ENCODE results near the gene GANAB. TPM values are rescaled to one million over a fixed set of nuclear protein-coding genes. Genes with fewer than 3 reads are reported as not detected.

Gene GANAB
- total and polyA plus RNA-seq, 2 experiments from 2014 or later, result 82.3 to 272 TPM

DNA sequence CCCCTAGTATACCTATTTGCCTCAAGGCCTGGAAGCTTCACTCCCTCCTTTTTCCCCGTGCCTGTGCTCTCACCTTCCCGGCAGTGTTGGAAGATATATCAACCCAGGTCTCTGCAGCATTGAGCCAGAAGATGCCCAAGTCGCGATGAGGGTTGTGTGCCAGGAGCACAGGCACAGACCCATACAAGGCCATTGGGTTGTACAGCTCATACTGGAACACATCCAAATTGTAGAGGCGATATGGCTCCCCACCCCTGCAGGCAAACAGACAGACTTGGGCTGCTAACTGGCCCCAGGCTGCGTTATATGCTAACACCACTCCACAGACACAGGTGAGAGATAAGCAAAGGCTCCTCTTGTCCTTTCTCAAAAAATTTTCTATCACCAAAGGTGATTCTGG lies 13.9 kb downstream of the GANAB start:
- Histone ChIP-seq H3F3A (replicated peaks; ENCODE audit: low read depth) (peaks cover 2% of the 10 kb centered on the region; the same call in 1 of the 2 replicates), H3K4me2 (no peak overlapping the region), H2AFZ (no peak overlapping the region), H3K27ac (ENCODE audit: low read depth) (no peak overlapping the region), H3K79me2 (replicated peaks; ENCODE audit: insufficient read depth) (no peaks in the 10 kb centered on the region), H3K27me3 (ENCODE audit: insufficient read depth) (no peaks in the 10 kb centered on the region), H4K20me1 (replicated peaks; ENCODE audit: insufficient read depth) (peaks cover 11% of the 10 kb centered on the region; the same call in 1 of the 2 replicates), H3K9me2 (ENCODE audit: insufficient read depth) (no peaks in the 10 kb centered on the region), H3K36me3 (ENCODE audit: insufficient read depth) (peaks cover 64% of the 10 kb centered on the region), H3K4me1 (ENCODE audit: insufficient read depth) (no peaks in the 10 kb centered on the region), H3K4me3 (no peak overlapping the region)
- no peak for ATAC-seq
- TF ChIP-seq ZNF331 (CRISPR knock-in tag; IDR thresholded peaks at IDR 0.05; ENCODE audit: low read depth) (no peak), EZH2 (IDR thresholded peaks at IDR 0.05; ENCODE audit: low read depth, unreplicated experiment) (no peak), EZH2phosphoT487 (IDR thresholded peaks at IDR 0.05; ENCODE audit: unreplicated experiment) (no peak), JUNB (IDR thresholded peaks at IDR 0.05; ENCODE audit: unreplicated experiment) (no peak), POLR2AphosphoS5 (IDR thresholded peaks at IDR 0.05; ENCODE audit: low read depth) (no peak), CREB1 (CRISPR knock-in tag; IDR thresholded peaks at IDR 0.05; ENCODE audit: low read depth) (no peak), CTCF (conservative IDR thresholded peaks at IDR 0.05; ENCODE audit: low read depth in 2 of 2) (no peak), NANOG (IDR thresholded peaks at IDR 0.05; ENCODE audit: borderline replicate concordance) (no peak), ETS1 (IDR thresholded peaks at IDR 0.05) (no peak), ZNF114 (CRISPR knock-in tag; IDR thresholded peaks at IDR 0.05) (no peak), REST (IDR thresholded peaks at IDR 0.05; ENCODE audit: unreplicated experiment) (no peak)
- Mint-ChIP-seq H3K9me3 (no peaks in the 10 kb centered on the region), H3K4me1 (no peaks in the 10 kb centered on the region; the same call in 2 of the 3 replicates), H3K27me3 (ENCODE audit: insufficient read depth, low read depth, poor library complexity) (peaks cover 6% of the 10 kb centered on the region), H3K4me3 (no peak overlapping the region), H3K27ac (no peak overlapping the region), H3K36me3 (ENCODE audit: low read depth) (peaks cover 90% of the 10 kb centered on the region)
- DNase-seq (ENCODE audit: low spot score), result no peak

Measured in GM23338 (cell line).